Adrenal gland (tissue), 12 donors: ENCODE measurements around the gene SLC22A16. TPM values are rescaled to one million over a fixed set of nuclear protein-coding genes. Genes with fewer than 3 reads are reported as not detected.
A peak's percentile ranks its signal among the peaks of the same experiment; 100 is the strongest.
"Not testable (repeated sequence)": the region's sequence is repeated elsewhere in the genome, so short reads cannot be mapped to it uniquely, and the experiment has no call there.

ENCODE experiments used
- DNase-seq, 7 donors: peaks; one replicate each; pipeline ENCODE4 v3.0.0-alpha.2; 2019 to 2020
- H3K27ac ChIP-seq, 5 donors: fragments of 200-600 bp; sonication (generic) in 4 of 5; 1 replicate in 3 of 5; 2 replicates in 2 of 5; pipeline versions ENCODE4 v1.5.1 to v1.8.0; 2016 to 2020; ENCODE audit warnings: mild to moderate bottlenecking in 1 of 5
- H3K27me3 ChIP-seq: fragments of 200-600 bp; 2 replicates; pipeline ENCODE4 v1.8.0; 2021
- H3K36me3 ChIP-seq, 2 donors: fragments of 200-600 bp; replicated peaks in 1 of 2; 1 replicate in 1 of 2; 2 replicates in 1 of 2; pipeline versions ENCODE4 v1.5.1 to v1.8.0; 2018 to 2022
- H3K4me1 ChIP-seq, 2 donors: fragments of 200-600 bp; replicated peaks in 1 of 2; 1 replicate in 1 of 2; 2 replicates in 1 of 2; pipeline versions ENCODE4 v1.5.1 to v1.8.0; 2018 to 2021
- H3K4me3 ChIP-seq, 4 donors: fragments of 200-600 bp; sonication (generic) in 3 of 4; one replicate each; pipeline ENCODE4 v1.5.1; 2016 to 2018
- H3K9me3 ChIP-seq, 3 donors: fragments of 200-600 bp; sonication (generic) in 1 of 3; replicated peaks in 1 of 3; 1 replicate in 2 of 3; 2 replicates in 1 of 3; pipeline versions ENCODE4 v1.5.1 to v1.8.0; 2016 to 2021
- CTCF ChIP-seq, 6 experiments: fragments of 450-650 bp in 4 of 6; fragments of 200-600 bp in 2 of 6; sonication (generic) in 1 of 6; IDR thresholded peaks; 1 replicate in 5 of 6; 2 replicates in 1 of 6; pipeline versions ENCODE4 v1.5.1 to v1.8.0; 2016 to 2021; ENCODE audit warnings: antibody characterized with exemption in 6 of 6, mild to moderate bottlenecking in 2 of 6, moderate library complexity in 1 of 6
- POLR2A ChIP-seq, 2 donors: fragments of 450-650 bp; IDR thresholded peaks; one replicate each; pipeline ENCODE4 v1.6.1; 2017; ENCODE audit warnings: antibody characterized with exemption in 2 of 2, mild to moderate bottlenecking in 2 of 2, moderate library complexity in 1 of 2
- WGBS, 4 donors: extraction: QIAGEN DNeasy Blood & Tissue Kit in 2 of 4; methylation state at CpG; one replicate each; pipeline versions ENCODE4 v1.1.5 to v1.1.7; 2013 to 2017; 5-methylcytosine and 5-hydroxymethylcytosine counted together
- intact Hi-C, 2 donors: fragments of 100-400 bp; cut with DNase I; formaldehyde crosslinking; loops; one replicate each; pipeline versions ENCODE4 v1.14.1 to v1.15.0; 2022 to 2023
- polyA plus RNA-seq, 3 donors: library from polyadenylated mRNA; stranded (reverse); fragments of 200-250 nt in 2 of 3; fragments of 350-450 nt in 1 of 3; fragmentation: Illumina TruSeq in 1 of 3; extraction: RNeasy Lipid Tissue Mini Kit (QIAGEN cat#74804) in 1 of 3; gene quantifications; one replicate each; pipeline ENCODE4 v1.2.3, GENCODE V29; 2013 to 2014
- total RNA-seq, 9 donors: library from RNA; depleted of rRNA in 4 of 9; stranded (reverse); fragments of >200 nt in 4 of 9; fragments of 120-200 nt in 1 of 9; fragmentation: NEBNext Ultra II Directional in 1 of 9; extraction: Animal tissue kit (Norgen Biotek cat#: 25700) in 1 of 9; gene quantifications; one replicate each; pipeline versions ENCODE4 v1.1.0 to v1.2.4, GENCODE V29; 2013 to 2023
- donor health status: healthy with polysubstance abuse.
- donor health status: Bipolar disorder and iron deficiency.
- donor health status: DM: yes; HTN: yes; CAD: no.
- donor health status: DM: no; HTN: no; CAD: no.
- donor health status: DM: no; HTN: no; CAD: no.
- donor health status: DM: yes; HTN: yes; CAD: no.

SLC22A16 gene
- total and polyA plus RNA-seq, 12 donors, result 0.11 to 1.6 (median 0.34) TPM; not detected in 7

- Histone ChIP-seq H3K4me1 (no peaks in the 10 kb centered on the region), H3K36me3 (no peaks in the 10 kb centered on the region), H3K4me3 (no peak overlapping the region), H3K27me3 (no peaks in the 10 kb centered on the region), H3K9me3 (no peaks in the 10 kb centered on the region), H3K27ac (no peak overlapping the region)
- no peak for TF ChIP-seq CTCF (IDR thresholded peaks at IDR 0.05)
- no peak for TF ChIP-seq POLR2A (IDR thresholded peaks at IDR 0.05)
- DNase-seq, result no peak
- intact Hi-C loops, result no loop called here
- 55 to 64% (median 62%) methylated on average over 7 of the region's 7 CpGs for WGBS, 4 donors
These were observed 15.4 kb upstream of the SLC22A16 start for GRCh38 chr6:110491644-110492317.

- no peaks in the 10 kb centered on the region for H3K4me1 ChIP-seq
- no peaks in the 10 kb centered on the region for H3K27me3 ChIP-seq
- intact Hi-C loops, result no loop called here
- WGBS, 4 donors, result 90 to 94% (median 91%) methylated on average over 3 of the region's 3 CpGs
- no peaks in the 10 kb centered on the region for H3K36me3 ChIP-seq
- TF ChIP-seq POLR2A (IDR thresholded peaks at IDR 0.05) (no peak), CTCF (IDR thresholded peaks at IDR 0.05) (no peak)
- no peak overlapping the region for H3K27ac ChIP-seq
- no peak for DNase-seq
- H3K4me3 ChIP-seq, result no peak overlapping the region
- H3K9me3 ChIP-seq, result no peaks in the 10 kb centered on the region
These were observed 14.9 kb upstream of the SLC22A16 start for GRCh38 chr6:110491299-110491643.

GRCh38 chr6:110490110-110490509, 13.7 kb upstream of the SLC22A16 start:
- no peaks in the 10 kb centered on the region for H3K36me3 ChIP-seq
- 65 to 79% (median 70%) methylated on average over 3 of the region's 3 CpGs for WGBS, 4 donors
- no peaks in the 10 kb centered on the region for H3K27me3 ChIP-seq
- intact Hi-C loops, result no loop called here
- DNase-seq, result no peak
- H3K4me3 ChIP-seq, result no peak overlapping the region
- no peak overlapping the region for H3K27ac ChIP-seq
- no peaks in the 10 kb centered on the region for H3K4me1 ChIP-seq
- no peak for TF ChIP-seq POLR2A (IDR thresholded peaks at IDR 0.05)
- no peak for TF ChIP-seq CTCF (IDR thresholded peaks at IDR 0.05)
- H3K9me3 ChIP-seq, result no peaks in the 10 kb centered on the region

GRCh38 chr6:110488606-110489190, 12.3 kb upstream of the SLC22A16 start:
- DNase-seq, result no peak
- intact Hi-C loops, result no loop called here
- TF ChIP-seq CTCF (IDR thresholded peaks at IDR 0.05) (no peak), POLR2A (IDR thresholded peaks at IDR 0.05) (no peak)

GRCh38 chr6:110487968-110488381, 11.6 kb upstream of the SLC22A16 start:
- H3K4me1 ChIP-seq, H3K36me3 ChIP-seq, H3K27me3 ChIP-seq, H3K9me3 ChIP-seq, intact Hi-C loops, H3K4me3 ChIP-seq, H3K27ac ChIP-seq: not testable (repeated sequence)
- DNase-seq, result peak in 1 of 7 donors; percentile 28
- WGBS, 4 donors, result 42 to 53% (median 51%) methylated on average over 3 of the region's 3 CpGs

More at GRCh38 chr6:110488606-110489190, 12.3 kb upstream of the SLC22A16 start:
- 93 to 95% (median 94%) methylated on average over 5 to 6 of the region's 6 CpGs for WGBS, 4 donors
- no peaks in the 10 kb centered on the region for H3K4me1 ChIP-seq
- H3K4me3 ChIP-seq, result no peak overlapping the region
- no peaks in the 10 kb centered on the region for H3K27me3 ChIP-seq
- H3K27ac ChIP-seq, result no peak overlapping the region
- no peaks in the 10 kb centered on the region for H3K36me3 ChIP-seq
- no peaks in the 10 kb centered on the region for H3K9me3 ChIP-seq
